Measurements from ENCODE around the gene PPP1CB. TPM values are rescaled to one million over a fixed set of nuclear protein-coding genes. Genes with fewer than 3 reads are reported as not detected.

PPP1CB gene
- total RNA-seq, 1 experiment from 2014 or later, result 168 TPM

DNA sequence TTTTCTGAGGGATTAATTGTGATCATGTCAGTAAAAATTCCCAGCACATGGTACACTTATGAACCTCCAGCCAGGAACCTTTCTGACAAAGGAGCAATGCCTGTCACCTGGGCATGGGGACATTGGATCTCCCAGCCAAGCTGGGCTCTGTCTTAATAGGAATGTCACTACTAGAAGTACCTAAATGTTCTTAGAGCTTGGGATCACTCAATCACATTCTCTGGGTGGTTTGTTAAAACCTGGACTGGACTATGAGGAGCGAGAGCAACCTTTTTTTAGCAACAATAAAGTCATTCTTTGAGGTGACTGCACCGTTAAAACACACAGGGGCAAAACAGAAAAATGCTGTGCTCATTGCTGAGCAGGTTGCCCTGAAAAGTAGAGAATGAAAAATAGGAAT, 6.4 kb upstream of the PPP1CB start:
- DNase-seq (ENCODE audit: low read depth), result no peak

DNA sequence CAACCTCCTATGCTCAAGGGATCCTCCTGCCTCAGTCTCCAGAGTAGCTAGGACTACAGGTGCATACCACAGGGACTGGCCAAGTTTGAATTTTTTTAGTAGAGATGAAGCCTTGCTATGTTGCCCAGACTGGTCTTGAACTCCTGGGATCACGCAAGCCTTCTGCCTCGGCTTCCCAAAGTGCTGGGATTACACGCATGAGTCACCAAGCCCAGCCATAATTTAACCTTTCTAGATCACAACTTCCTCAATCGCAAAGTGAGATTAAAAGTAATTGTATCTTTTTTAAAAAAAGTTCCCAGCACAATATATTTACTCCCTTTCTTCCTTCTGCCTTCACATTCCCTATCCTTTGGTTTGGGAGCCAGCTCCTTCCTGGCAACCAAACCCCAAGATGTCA, 5.8 kb upstream of the PPP1CB start:
- DNase-seq (ENCODE audit: low read depth), result no peak

GRCh38 chr2:28746429-28747111, 5.1 kb upstream of the PPP1CB start:
- DNase-seq (ENCODE audit: low read depth), result no peak

GRCh38 chr2:28747714-28748113, 3.9 kb upstream of the PPP1CB start:
- DNase-seq (ENCODE audit: low read depth), result no peak

- DNase-seq (ENCODE audit: low read depth), result no peak
Observed at GRCh38 chr2:28748176-28748575, 3.5 kb upstream of the PPP1CB start.

DNA sequence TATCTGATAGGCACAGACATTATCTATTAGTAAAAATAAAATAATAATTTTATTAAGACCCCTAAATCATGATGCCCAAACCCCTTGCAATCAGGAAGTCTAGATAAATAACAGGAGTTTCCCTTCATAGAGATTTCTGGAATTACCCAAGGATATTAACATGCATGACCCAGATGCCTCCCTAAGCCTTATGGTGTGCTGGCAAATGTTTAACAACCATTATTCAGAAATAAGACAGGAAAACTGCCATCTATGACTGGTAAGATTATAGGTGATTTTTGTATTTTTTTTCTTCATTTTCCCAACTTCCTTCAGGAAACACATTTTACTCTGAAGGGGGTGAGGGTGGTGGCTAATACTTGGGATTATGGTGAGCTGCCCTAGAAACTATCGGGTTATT, 2.7 kb upstream of the PPP1CB start:
- DNase-seq (ENCODE audit: low read depth), result no peak

GRCh38 chr2:28749526-28749925, 2.1 kb upstream of the PPP1CB start:
- DNase-seq (ENCODE audit: low read depth), result no peak

DNA sequence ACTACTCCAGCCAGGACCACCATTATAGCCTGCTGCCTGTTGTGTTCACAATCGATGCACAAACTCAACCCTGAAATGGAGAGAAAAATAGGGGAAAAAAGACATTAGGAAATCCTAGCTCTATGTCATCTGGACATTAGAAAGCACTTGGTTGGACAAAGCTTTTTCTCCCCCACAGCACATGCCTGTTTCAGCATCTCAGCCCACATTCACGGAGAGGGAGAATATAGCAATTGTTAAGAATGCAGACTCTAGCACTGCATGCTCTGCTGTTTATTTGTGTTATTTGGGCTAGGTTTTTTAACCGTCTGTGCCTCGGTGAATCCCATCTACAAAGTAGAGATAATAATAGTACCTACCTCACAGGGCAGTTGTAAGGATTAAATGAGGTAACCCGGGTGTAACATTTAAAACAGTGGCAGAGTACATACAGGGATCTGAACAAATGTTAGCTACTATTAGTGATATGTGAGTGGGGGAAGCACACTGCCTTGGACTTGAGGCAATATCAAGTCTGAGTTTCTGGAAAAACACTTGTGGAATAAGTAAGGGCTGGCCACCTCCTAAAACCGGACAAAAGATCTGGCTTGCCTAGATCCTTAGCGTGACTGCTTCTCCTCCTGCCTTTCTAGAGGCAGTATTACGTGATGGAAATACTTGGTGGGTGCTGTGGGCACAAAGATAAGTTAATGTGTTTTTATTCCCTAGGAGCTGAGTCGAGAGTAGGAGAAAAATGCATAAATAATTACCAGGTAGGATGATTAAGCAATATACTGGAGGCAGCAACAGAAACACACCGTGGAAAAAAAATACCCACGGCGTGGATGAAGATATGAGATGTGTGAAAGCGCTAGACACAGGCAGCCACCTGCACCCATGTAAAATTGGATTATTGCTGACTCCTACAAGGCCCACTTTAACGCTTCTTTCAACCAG, 1.0 kb upstream of the PPP1CB start:
- peak; percentile 62 for DNase-seq (ENCODE audit: low read depth)

DNA sequence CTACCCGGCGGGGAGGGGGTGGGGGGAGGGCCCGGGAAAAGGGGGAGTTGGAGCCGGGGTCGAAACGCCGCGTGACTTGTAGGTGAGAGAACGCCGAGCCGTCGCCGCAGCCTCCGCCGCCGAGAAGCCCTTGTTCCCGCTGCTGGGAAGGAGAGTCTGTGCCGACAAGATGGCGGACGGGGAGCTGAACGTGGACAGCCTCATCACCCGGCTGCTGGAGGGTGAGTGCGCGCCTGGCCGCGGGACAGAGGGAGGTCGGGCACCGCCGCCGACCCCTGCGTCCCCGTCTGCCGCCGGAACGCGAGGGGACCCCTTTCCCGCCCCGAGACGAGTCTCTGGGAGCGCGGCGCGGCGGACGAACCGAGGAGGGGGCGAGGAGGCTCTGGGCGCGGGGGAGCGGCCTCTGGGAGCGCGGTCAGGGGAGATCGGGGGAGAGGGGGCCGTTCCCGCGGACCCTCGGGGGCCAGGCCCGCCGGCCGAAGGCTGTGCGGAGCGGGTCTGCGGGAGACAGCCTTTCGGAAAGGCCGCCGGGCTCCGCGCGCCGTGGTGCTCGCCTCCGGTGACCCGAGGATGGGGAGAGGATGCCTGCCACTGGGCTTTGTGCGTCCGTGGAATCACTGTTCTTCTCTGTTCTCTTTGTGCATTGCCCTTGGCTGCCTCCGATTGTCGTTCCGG, 463 bp downstream of the PPP1CB start:
- DNase-seq (ENCODE audit: low read depth), result peak; percentile 16

- DNase-seq (ENCODE audit: low read depth), result no peak
Observed at GRCh38 chr2:28752631-28753376, 1.2 kb downstream of the PPP1CB start.

DNA sequence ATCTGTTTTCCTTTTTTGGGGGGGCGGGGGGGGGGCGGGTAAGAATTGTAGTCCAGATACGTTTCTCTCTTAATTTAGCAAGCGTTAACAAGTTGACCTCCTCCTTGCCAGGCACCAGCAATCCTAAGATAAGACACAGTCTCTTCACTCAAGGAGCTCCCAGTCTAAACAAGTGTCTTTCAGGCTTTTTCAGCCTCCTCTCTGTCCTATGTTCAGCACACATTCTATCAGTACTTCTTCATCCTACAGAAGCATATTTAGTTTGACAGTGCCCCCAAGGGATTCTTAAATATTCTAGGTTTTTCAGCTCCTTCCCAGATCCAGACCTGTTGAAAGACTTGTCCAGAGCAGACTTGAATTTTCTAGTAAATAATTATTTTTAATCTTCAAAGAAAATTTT, 2.7 kb downstream of the PPP1CB start:
- DNase-seq (ENCODE audit: low read depth), result peak; percentile 4

DNA sequence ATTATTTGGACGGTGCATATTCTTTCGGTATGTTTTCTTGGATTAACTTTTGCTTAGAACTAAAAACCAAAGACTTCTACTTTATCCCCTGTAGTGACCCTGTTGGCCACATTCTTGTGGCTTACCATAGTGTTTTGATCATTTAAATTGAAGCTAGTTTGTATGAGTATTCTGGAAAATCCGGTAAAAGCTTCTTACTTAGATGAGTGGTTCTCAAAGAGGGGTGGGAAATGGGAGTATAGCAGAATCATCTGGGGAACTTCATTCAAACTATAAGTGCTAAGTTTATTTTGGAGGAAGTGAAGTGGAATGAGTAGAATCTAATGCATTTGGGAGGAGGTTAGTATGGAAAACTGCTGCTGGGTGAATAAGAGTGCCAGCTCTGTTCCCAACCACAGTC, 3.8 kb downstream of the PPP1CB start:
- peak; percentile 45 for DNase-seq (ENCODE audit: low read depth)

DNA sequence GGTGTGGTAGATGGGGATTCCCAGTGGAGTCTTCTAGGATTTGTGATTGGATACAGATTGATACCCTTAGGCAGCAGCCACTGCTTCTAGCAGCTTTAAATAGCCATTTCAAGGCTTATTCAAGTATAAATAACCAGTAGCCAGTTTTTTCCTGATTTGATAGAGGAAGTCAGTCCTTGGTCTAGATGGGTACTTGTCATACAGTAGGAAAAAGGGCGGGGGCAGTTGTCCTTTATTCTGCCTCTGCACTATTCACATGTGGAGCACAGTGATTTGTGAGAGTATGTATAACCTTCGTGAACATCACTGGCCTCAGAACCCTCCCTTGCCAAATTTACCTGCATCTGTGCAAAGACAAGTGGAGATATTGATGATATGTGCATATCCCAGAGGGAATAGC, 6.8 kb downstream of the PPP1CB start:
- peak; percentile 24 for DNase-seq (ENCODE audit: low read depth)

GRCh38 chr2:28761420-28761819, 9.8 kb downstream of the PPP1CB start:
- DNase-seq (ENCODE audit: low read depth), result no peak

DNA sequence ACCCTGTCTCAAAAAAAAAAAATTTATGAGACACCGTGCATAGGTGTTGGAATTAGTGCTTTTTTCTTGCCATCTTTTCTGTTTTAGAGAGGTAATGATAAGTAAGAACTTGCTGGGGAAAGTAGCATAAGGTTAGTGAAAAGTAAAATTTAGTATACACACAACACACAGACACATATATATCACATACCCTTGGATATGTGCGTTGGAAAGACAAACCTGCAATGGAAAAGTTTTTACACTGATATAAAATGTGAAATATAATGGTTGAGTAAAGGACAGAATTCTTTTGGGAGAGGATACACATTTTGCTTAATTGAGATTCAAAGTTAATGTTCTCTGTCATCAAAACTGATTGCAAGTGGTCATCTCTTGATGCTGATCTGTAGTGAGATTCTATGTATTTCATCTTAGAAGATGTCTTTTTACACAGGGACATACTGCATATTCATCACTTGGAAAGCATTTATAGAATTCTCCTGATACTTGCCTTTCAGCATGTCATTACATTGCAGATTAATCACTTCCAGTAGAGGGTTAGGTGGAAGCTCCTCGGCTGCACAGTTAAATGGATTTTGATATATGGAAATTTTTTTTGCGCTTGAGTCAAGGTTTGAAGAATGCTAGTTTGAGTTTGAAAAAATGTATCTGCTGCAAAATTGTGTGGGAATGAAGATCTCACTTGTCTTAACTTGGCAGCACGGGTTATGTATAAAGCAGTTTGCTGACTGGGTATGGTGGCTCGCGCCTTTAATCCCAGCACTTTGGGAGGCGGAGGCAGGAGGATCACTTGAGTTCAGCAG, 13.5 kb downstream of the PPP1CB start:
- no peak for DNase-seq (ENCODE audit: low read depth)

GRCh38 chr2:28766070-28766469, 14.4 kb downstream of the PPP1CB start:
- no peak for DNase-seq (ENCODE audit: low read depth)

DNA sequence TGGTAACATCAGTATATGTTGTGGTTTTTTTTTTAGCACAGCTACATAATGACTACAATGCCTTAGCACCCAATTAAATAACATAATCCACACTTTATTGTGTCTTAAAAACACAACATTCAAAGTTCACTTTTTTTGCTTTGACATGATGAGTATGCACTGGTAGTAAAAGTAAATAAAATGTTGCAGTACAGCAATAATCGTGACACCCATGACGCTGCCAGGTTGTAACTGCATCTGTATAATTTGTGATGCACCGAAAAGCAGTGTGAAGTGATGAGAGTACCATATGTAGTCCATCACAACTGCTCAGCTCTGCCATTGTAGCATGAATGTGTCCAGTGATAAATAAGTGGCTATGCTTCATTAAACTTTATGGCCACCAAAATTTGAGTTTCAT, 15.7 kb downstream of the PPP1CB start:
- DNase-seq (ENCODE audit: low read depth), result no peak

GRCh38 chr2:28768422-28768821, 16.8 kb downstream of the PPP1CB start:
- DNase-seq (ENCODE audit: low read depth), result no peak

DNA sequence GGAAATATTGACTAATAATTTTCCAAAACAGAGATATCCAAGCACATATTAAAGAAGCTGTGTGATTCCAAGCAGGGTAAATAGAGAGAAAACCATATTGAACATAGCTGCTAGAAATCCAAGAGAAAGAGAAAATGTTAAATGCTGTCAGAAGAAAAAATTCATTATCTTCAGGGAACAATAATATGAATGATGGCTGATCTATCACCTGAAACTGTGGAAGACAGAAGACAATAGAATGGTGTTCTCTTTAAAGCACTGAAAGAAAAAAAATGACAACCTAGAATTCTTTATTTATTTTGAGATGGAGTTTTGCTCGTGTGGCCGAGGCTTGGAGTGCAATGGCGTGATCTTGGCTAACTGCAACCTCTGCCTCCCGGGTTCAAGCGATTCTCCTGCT, 17.3 kb downstream of the PPP1CB start:
- no peak for DNase-seq (ENCODE audit: low read depth)

- no peak for DNase-seq (ENCODE audit: low read depth)
Observed at GRCh38 chr2:28772351-28772750, 20.7 kb downstream of the PPP1CB start.

DNA sequence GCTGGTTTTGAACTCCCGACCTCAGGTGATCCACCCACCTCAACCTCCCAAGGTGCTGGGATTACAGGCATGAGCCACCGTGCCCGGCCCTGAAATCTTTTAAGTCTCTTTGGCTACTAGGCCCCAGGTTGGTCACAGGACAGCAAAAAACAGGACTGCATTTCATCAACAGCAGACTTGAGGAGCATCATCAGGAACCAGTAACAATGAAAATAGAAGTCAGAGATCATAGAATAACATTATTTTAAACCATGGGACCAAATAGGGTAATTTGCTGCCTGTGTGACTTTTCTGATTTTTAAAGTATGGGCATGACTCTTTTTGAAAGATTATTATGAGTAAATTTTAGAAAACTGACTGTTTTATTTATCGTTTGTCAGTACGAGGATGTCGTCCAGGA, 24.8 kb downstream of the PPP1CB start:
- DNase-seq (ENCODE audit: low read depth), result no peak
